ENCODE results near the gene CFAP410. TPM values are rescaled to one million over a fixed set of nuclear protein-coding genes. Genes with fewer than 3 reads are reported as not detected.

CFAP410 gene
- total RNA-seq, 2 experiments from 2014 or later = 15.1 to 20.6 TPM

DNA sequence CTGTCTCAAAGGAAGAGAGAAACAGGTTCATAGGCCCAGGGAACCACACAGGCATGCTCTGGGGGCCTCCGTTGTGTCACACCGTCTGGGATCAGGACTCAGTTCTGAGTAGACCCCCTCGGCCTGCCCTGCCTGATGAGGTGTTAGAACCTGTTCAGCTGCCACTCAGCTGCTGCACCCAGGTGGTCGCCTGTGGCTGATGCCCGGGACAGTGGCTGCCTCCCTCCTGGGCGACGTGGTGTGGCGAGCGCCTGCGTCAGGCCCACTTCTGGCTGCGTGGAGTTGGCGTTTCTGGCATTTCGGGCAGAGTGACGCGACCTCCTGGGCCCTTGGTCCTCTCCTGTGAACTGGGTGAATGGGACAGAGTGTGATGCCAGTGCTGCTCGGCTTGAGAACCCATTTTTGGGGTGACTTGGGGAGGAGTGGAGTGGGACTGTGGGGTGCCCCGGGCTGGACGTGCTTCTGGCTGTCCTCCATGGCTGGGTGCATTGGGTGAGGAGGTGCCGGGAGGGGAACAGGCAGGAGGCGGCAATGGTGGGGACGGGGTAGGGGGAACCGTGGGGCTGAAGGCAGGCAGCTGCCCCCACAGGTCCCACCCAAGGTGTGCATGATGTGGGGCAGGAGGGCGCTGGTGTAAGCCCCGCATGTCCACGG, 10.8 kb downstream of the CFAP410 start:
- no peaks in the 10 kb centered on the region for H4K20me1 ChIP-seq (ENCODE audit: insufficient read depth, low read length)
- ChIA-PET POLR2A (no interaction called here), CTCF (ENCODE audit: unreplicated experiment) (no interaction called here)
- BruUV-seq (replicated peaks) = no TSS peak
- no peak overlapping the region for H2AFZ ChIP-seq (ENCODE audit: low read length)
- no peak overlapping the region for H3K27ac ChIP-seq (ENCODE audit: low read depth, low read length, poor library complexity, severe bottlenecking)
- H3K36me3 ChIP-seq (ENCODE audit: insufficient read depth, low read length) = peaks cover 25% of the 10 kb centered on the region; the same call in 1 of the 2 replicates
- no peaks in the 10 kb centered on the region for H3K79me2 ChIP-seq (ENCODE audit: insufficient read depth, low read depth, low read length)
- no peaks in the 10 kb centered on the region for H3K4me1 ChIP-seq (ENCODE audit: insufficient read depth, low read length, poor library complexity, severe bottlenecking)
- TF ChIP-seq, protein P1, sequence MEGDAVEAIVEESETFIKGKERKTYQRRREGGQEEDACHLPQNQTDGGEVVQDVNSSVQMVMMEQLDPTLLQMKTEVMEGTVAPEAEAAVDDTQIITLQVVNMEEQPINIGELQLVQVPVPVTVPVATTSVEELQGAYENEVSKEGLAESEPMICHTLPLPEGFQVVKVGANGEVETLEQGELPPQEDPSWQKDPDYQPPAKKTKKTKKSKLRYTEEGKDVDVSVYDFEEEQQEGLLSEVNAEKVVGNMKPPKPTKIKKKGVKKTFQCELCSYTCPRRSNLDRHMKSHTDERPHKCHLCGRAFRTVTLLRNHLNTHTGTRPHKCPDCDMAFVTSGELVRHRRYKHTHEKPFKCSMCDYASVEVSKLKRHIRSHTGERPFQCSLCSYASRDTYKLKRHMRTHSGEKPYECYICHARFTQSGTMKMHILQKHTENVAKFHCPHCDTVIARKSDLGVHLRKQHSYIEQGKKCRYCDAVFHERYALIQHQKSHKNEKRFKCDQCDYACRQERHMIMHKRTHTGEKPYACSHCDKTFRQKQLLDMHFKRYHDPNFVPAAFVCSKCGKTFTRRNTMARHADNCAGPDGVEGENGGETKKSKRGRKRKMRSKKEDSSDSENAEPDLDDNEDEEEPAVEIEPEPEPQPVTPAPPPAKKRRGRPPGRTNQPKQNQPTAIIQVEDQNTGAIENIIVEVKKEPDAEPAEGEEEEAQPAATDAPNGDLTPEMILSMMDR (conservative IDR thresholded peaks at IDR 0.05; ENCODE audit: low read length) = no peak
- TF ChIP-seq EZH2phosphoT487 (IDR thresholded peaks at IDR 0.05; ENCODE audit: borderline replicate concordance, low read depth, low read length) = no peak
- H3K9me2 ChIP-seq (ENCODE audit: insufficient read depth, low read length) = no peaks in the 10 kb centered on the region
- H3K4me2 ChIP-seq (ENCODE audit: low read length) = no peak overlapping the region
- H3K9me3 ChIP-seq (ENCODE audit: low read length) = no peaks in the 10 kb centered on the region
- intact Hi-C loops (cut with micrococcal nuclease; ENCODE audit: unreplicated experiment) = no loop called here
- H3K4me3 ChIP-seq (ENCODE audit: low read depth, low read length, poor library complexity, severe bottlenecking) = no peak overlapping the region
- DNase-seq (ENCODE audit: low spot score) = no peak

DNA sequence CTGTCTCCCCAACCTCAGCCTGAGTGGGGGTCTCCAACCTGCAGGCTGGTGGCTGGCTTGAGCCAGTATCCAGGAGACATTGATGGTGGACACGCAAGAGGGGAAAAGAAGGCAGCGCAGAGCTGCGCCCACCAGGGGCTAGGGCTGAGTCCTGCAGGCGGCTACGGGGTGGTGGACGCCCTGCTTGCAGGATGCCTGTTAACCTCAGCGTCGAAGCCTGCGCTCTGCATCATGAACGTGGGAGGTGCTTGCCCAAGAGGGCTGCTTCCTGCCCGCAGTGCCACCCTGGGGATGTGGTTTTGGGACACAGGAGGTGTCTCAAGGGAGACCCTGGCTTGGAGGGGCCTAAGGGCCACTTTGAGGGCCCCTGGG, 11.6 kb downstream of the CFAP410 start:
- Histone ChIP-seq H3K4me3 (ENCODE audit: low read depth, low read length, poor library complexity, severe bottlenecking) (no peak overlapping the region), H3K9me2 (ENCODE audit: insufficient read depth, low read length) (no peaks in the 10 kb centered on the region), H3K4me1 (ENCODE audit: insufficient read depth, low read length, poor library complexity, severe bottlenecking) (no peaks in the 10 kb centered on the region), H4K20me1 (ENCODE audit: insufficient read depth, low read length) (no peaks in the 10 kb centered on the region), H3K79me2 (ENCODE audit: insufficient read depth, low read depth, low read length) (no peaks in the 10 kb centered on the region), H3K9me3 (ENCODE audit: low read length) (no peaks in the 10 kb centered on the region), H2AFZ (ENCODE audit: low read length) (no peak overlapping the region), H3K36me3 (ENCODE audit: insufficient read depth, low read length) (peaks cover 31% of the 10 kb centered on the region; the same call in 1 of the 2 replicates), H3K27ac (ENCODE audit: low read depth, low read length, poor library complexity, severe bottlenecking) (no peak overlapping the region), H3K4me2 (ENCODE audit: low read length) (no peak overlapping the region)
- ChIA-PET POLR2A (no interaction called here), CTCF (ENCODE audit: unreplicated experiment) (no interaction called here)
- intact Hi-C loops (cut with micrococcal nuclease; ENCODE audit: unreplicated experiment) = no loop called here
- no peak for TF ChIP-seq EZH2phosphoT487 (IDR thresholded peaks at IDR 0.05; ENCODE audit: borderline replicate concordance, low read depth, low read length)
- TF ChIP-seq, protein P1 (conservative IDR thresholded peaks at IDR 0.05; ENCODE audit: low read length) = no peak
- no peak for DNase-seq (ENCODE audit: low spot score)
- BruUV-seq (replicated peaks) = no TSS peak

Measured in OCI-LY7 (cell line).